CD4-positive, alpha-beta T cell (primary cell): ENCODE measurements around the gene SKIC2. TPM values are rescaled to one million over a fixed set of nuclear protein-coding genes. Genes with fewer than 3 reads are reported as not detected.

Experiments
- ATAC-seq: fragments of 200-7000 bp; cut with Tn5 transposase; one replicate; pipeline ENCODE4 v1.10.0; 2022; ENCODE audit warnings: mild to moderate bottlenecking; ENCODE audit not compliant: poor library complexity
- CTCF ChIA-PET: fragments of 350-600 bp; sonication (Branson Sonifier 250); formaldehyde crosslinking; loops from one replicate; lab custom pipeline; 2021; ENCODE audit warnings: antibody characterized with exemption, inconsistent platforms; lab: Charles Lee
- POLR2A ChIA-PET: fragments of 350-600 bp; sonication (Branson Sonifier 250); formaldehyde crosslinking; loops from one replicate; lab custom pipeline; 2021; ENCODE audit warnings: antibody characterized with exemption, inconsistent platforms; lab: Charles Lee
- DNase-seq, 14 experiments: peaks; one replicate each; pipeline ENCODE4 v3.0.0-alpha.2; 2013 to 2020; ENCODE audit warnings: mixed read lengths in 2 of 14
- H3K27ac ChIP-seq, 2 donors: one replicate each; pipeline versions ENCODE4 v1.5.1 to v1.7.0; 2013; ENCODE audit warnings: low read length in 2 of 2, low read depth in 1 of 2, mild to moderate bottlenecking in 1 of 2
- H3K27me3 ChIP-seq, 2 experiments: 1 replicate in 1 of 2; 2 replicates in 1 of 2; pipeline versions ENCODE4 v1.6.1 to v1.7.0; 2013; ENCODE audit warnings: low read length in 2 of 2, control low read depth in 1 of 2, mild to moderate bottlenecking in 1 of 2, moderate library complexity in 1 of 2; ENCODE audit not compliant: insufficient read depth in 2 of 2, control insufficient read depth in 1 of 2
- H3K36me3 ChIP-seq: one replicate; pipeline ENCODE4 v1.6.1; 2013; ENCODE audit warnings: low read length, control low read depth; ENCODE audit not compliant: insufficient read depth
- H3K4me1 ChIP-seq: one replicate; pipeline ENCODE4 v1.6.1; 2013; ENCODE audit warnings: low read length, control low read depth; ENCODE audit not compliant: insufficient read depth
- H3K4me3 ChIP-seq: one replicate; pipeline ENCODE4 v1.5.1; 2013; ENCODE audit warnings: mild to moderate bottlenecking, low read length, moderate library complexity
- H3K9me3 ChIP-seq, 2 experiments: 1 replicate in 1 of 2; 2 replicates in 1 of 2; pipeline versions ENCODE4 v1.6.1 to v1.7.0; 2013; ENCODE audit warnings: low read length in 2 of 2, mild to moderate bottlenecking in 2 of 2, control low read depth in 1 of 2, moderate library complexity in 1 of 2; ENCODE audit not compliant: control insufficient read depth in 1 of 2, insufficient read depth in 1 of 2
- H3K27ac Mint-ChIP-seq: one replicate; pipeline ENCODE4 v1.8.0; 2020; ENCODE audit warnings: mixed read lengths
- H3K27me3 Mint-ChIP-seq: one replicate; pipeline ENCODE4 v1.8.0; 2021; ENCODE audit warnings: mixed read lengths
- H3K36me3 Mint-ChIP-seq: one replicate; pipeline ENCODE4 v1.8.0; 2021; ENCODE audit warnings: low read depth, mixed read lengths
- H3K4me1 Mint-ChIP-seq: one replicate; pipeline ENCODE4 v1.8.0; 2021; ENCODE audit warnings: low read depth, mixed read lengths
- H3K4me3 Mint-ChIP-seq: one replicate; pipeline ENCODE4 v1.8.0; 2020; ENCODE audit warnings: mild to moderate bottlenecking, mixed read lengths
- H3K9me3 Mint-ChIP-seq: one replicate; pipeline ENCODE4 v1.8.0; 2020; ENCODE audit warnings: mixed read lengths
- CTCF ChIP-seq: fragments of 200-600 bp; IDR thresholded peaks from one replicate; pipeline ENCODE4 v1.8.0; 2022; ENCODE audit warnings: antibody characterized with exemption, mild to moderate bottlenecking
- intact Hi-C, 2 experiments: fragments of 100-400 bp; cut with DNase I in 1 of 2; cut with micrococcal nuclease in 1 of 2; formaldehyde crosslinking; loops; one replicate each; pipeline versions ENCODE4 v1.15.1 to v1.9.0; 2023 to 2025; cut with DNase I, micrococcal nuclease
- total RNA-seq, 174 experiments: library from RNA in 2 of 174; stranded (reverse) in 2 of 174; gene quantifications; one replicate each; pipeline ENCODE4 v1.2.3 and lab custom pipeline; 2021 to 2026

SKIC2 gene
- total RNA-seq, 2 experiments from 2014 or later = 133 to 141 TPM

- ATAC-seq = no peak
- Histone ChIP-seq H3K4me3 (no peak overlapping the region), H3K27ac (no peak overlapping the region), H3K36me3 (peaks cover 4% of the 10 kb centered on the region), H3K27me3 (peaks cover 4 to 14% of the 10 kb centered on the region in 2 experiments), H3K4me1 (no peaks in the 10 kb centered on the region), H3K9me3 (no peaks in the 10 kb centered on the region)
- Mint-ChIP-seq H3K4me1 (no peaks in the 10 kb centered on the region), H3K27me3 (peaks cover 11% of the 10 kb centered on the region), H3K27ac (no peak overlapping the region), H3K4me3 (no peak overlapping the region), H3K36me3 (peaks cover 6% of the 10 kb centered on the region), H3K9me3 (no peaks in the 10 kb centered on the region)
- no peak for DNase-seq
- CTCF ChIA-PET = no interaction called here
- TF ChIP-seq CTCF = no peak
- POLR2A ChIA-PET = no interaction called here
- intact Hi-C loops = no loop called here
Measured at GRCh38 chr6:31946370-31946885, 12.5 kb upstream of the SKIC2 start.

- Histone ChIP-seq H3K27ac (no peak overlapping the region), H3K36me3 (peaks cover 11% of the 10 kb centered on the region), H3K27me3 (peaks cover 4 to 14% of the 10 kb centered on the region in 2 experiments), H3K4me1 (no peaks in the 10 kb centered on the region), H3K4me3 (no peak overlapping the region), H3K9me3 (no peaks in the 10 kb centered on the region)
- POLR2A ChIA-PET = no interaction called here
- intact Hi-C loops = no loop called here
- Mint-ChIP-seq H3K36me3 (peaks cover 8% of the 10 kb centered on the region), H3K27me3 (peaks cover 11% of the 10 kb centered on the region), H3K27ac (no peak overlapping the region), H3K9me3 (no peaks in the 10 kb centered on the region), H3K4me3 (no peak overlapping the region), H3K4me1 (no peaks in the 10 kb centered on the region)
- TF ChIP-seq CTCF = no peak
- CTCF ChIA-PET = no interaction called here
- DNase-seq (no peak), ATAC-seq (no peak)
Measured at GRCh38 chr6:31947070-31947675, 11.8 kb upstream of the SKIC2 start.

- H3K4me1 Mint-ChIP-seq = no peaks in the 10 kb centered on the region
- POLR2A ChIA-PET = no interaction called here
- H3K9me3 Mint-ChIP-seq = no peaks in the 10 kb centered on the region
- DNase-seq (no peak), ATAC-seq (no peak)
- Histone ChIP-seq H3K4me1 (no peaks in the 10 kb centered on the region), H3K27me3 (peaks cover 0 to 14% of the 10 kb centered on the region in 2 experiments), H3K27ac (no peak overlapping the region), H3K4me3 (no peak overlapping the region), H3K9me3 (no peaks in the 10 kb centered on the region), H3K36me3 (peaks cover 14% of the 10 kb centered on the region)
- peaks cover 4% of the 10 kb centered on the region for H3K27me3 Mint-ChIP-seq
- no peak overlapping the region for H3K4me3 Mint-ChIP-seq
- H3K27ac Mint-ChIP-seq = no peak overlapping the region
- no peak for TF ChIP-seq CTCF
- intact Hi-C loops = no loop called here
- peaks cover 15% of the 10 kb centered on the region for H3K36me3 Mint-ChIP-seq
- CTCF ChIA-PET = no interaction called here
Measured at GRCh38 chr6:31947864-31948263, 11.1 kb upstream of the SKIC2 start.
